Astrocyte (in vitro differentiated cells and primary cell): Measurements from ENCODE around the gene SNRNP25. TPM values are rescaled to one million over a fixed set of nuclear protein-coding genes. Genes with fewer than 3 reads are reported as not detected.
A peak's percentile ranks its signal among the peaks of the same experiment; 100 is the strongest.

Experiments
- DNase-seq: peaks from one replicate; pipeline ENCODE4 v3.0.0-alpha.2; 2010; ENCODE audit warnings: low read depth
- FAIRE-seq: peaks from 2 replicates; lab custom pipeline; 2011; peaks lifted over from hg19 to GRCh38; lab: Jason Lieb, UNC
- H2AFZ ChIP-seq: 2 replicates; pipeline ENCODE4 v1.6.0; 2012; ENCODE audit warnings: low read depth, low read length, inconsistent platforms
- H3K27ac ChIP-seq: 2 replicates; pipeline ENCODE4 v1.5.1; 2011; ENCODE audit warnings: low read depth, low read length, inconsistent platforms
- H3K27me3 ChIP-seq: 2 replicates; pipeline ENCODE4 v1.6.0; 2011; ENCODE audit warnings: low read length, inconsistent platforms; ENCODE audit not compliant: insufficient read depth
- H3K36me3 ChIP-seq: 2 replicates; pipeline ENCODE4 v1.5.1; 2011; ENCODE audit warnings: low read length, inconsistent platforms; ENCODE audit not compliant: insufficient read depth
- H3K4me1 ChIP-seq: 2 replicates; pipeline ENCODE4 v1.5.1; 2011; ENCODE audit warnings: low read length, inconsistent platforms; ENCODE audit not compliant: insufficient read depth
- H3K4me2 ChIP-seq: 2 replicates; pipeline ENCODE4 v1.6.0; 2012; ENCODE audit warnings: low read length, inconsistent platforms
- H3K4me3 ChIP-seq: 2 replicates; pipeline ENCODE4 v1.5.1; 2011; ENCODE audit warnings: low read depth, mild to moderate bottlenecking, low read length, inconsistent platforms; ENCODE audit not compliant: insufficient read depth
- H3K79me2 ChIP-seq: 2 replicates; pipeline ENCODE4 v1.6.0; 2012; ENCODE audit warnings: mild to moderate bottlenecking, low read length, inconsistent platforms; ENCODE audit not compliant: insufficient read depth
- H3K9ac ChIP-seq: 2 replicates; pipeline ENCODE4 v1.6.0; 2012; ENCODE audit warnings: mild to moderate bottlenecking, low read length, inconsistent platforms
- H3K9me3 ChIP-seq: 2 replicates; pipeline ENCODE4 v1.5.1; 2012; ENCODE audit warnings: low read depth, mild to moderate bottlenecking, low read length, inconsistent platforms; ENCODE audit not compliant: insufficient read depth
- H4K20me1 ChIP-seq: 2 replicates; pipeline ENCODE4 v1.6.0; 2012; ENCODE audit warnings: low read length, inconsistent platforms; ENCODE audit not compliant: insufficient read depth
- H3K27ac Mint-ChIP-seq: one replicate; pipeline ENCODE4 v1.8.0; 2021; ENCODE audit warnings: mild to moderate bottlenecking, mixed read lengths; ENCODE audit not compliant: unreplicated experiment
- H3K27me3 Mint-ChIP-seq: one replicate; pipeline ENCODE4 v1.8.0; 2021; ENCODE audit warnings: low read depth, mixed read lengths; ENCODE audit not compliant: unreplicated experiment
- H3K36me3 Mint-ChIP-seq: one replicate; pipeline ENCODE4 v1.8.0; 2021; ENCODE audit warnings: low read depth, mixed read lengths; ENCODE audit not compliant: unreplicated experiment
- H3K4me1 Mint-ChIP-seq: one replicate; pipeline ENCODE4 v1.8.0; 2021; ENCODE audit warnings: low read depth, mixed read lengths; ENCODE audit not compliant: unreplicated experiment
- H3K4me3 Mint-ChIP-seq: one replicate; pipeline ENCODE4 v1.8.0; 2021; ENCODE audit warnings: mild to moderate bottlenecking, moderate library complexity, mixed read lengths; ENCODE audit not compliant: unreplicated experiment
- H3K9me3 Mint-ChIP-seq: one replicate; pipeline ENCODE4 v1.8.0; 2021; ENCODE audit warnings: mild to moderate bottlenecking, mixed read lengths; ENCODE audit not compliant: unreplicated experiment
- CTCF ChIP-seq: IDR thresholded peaks from 2 replicates; pipeline ENCODE4 v1.5.1; 2011; ENCODE audit warnings: low read depth, mild to moderate bottlenecking, inconsistent platforms, low read length, moderate library complexity; ENCODE audit not compliant: insufficient read depth
- EZH2 ChIP-seq: IDR thresholded peaks from 2 replicates; pipeline ENCODE4 v1.6.1; 2012; ENCODE audit warnings: mild to moderate bottlenecking, low read length, inconsistent platforms; ENCODE audit not compliant: insufficient read depth
- total RNA-seq: library from RNA; stranded (reverse); gene quantifications from 2 replicates; pipeline ENCODE4 v1.2.1, GENCODE V29; 2021

SNRNP25 gene
- total RNA-seq, 1 donor from 2014 or later = 34.1 TPM

- Histone ChIP-seq H3K36me3 (peaks cover 7% of the 10 kb centered on the region), H3K4me2 (no peak overlapping the region), H3K4me3 (no peak overlapping the region), H3K9me3 (no peaks in the 10 kb centered on the region), H3K9ac (no peak overlapping the region), H4K20me1 (peaks cover 58% of the 10 kb centered on the region), H3K4me1 (peaks cover 26% of the 10 kb centered on the region), H3K79me2 (peaks cover 3% of the 10 kb centered on the region), H3K27ac (no peak overlapping the region), H2AFZ (no peak overlapping the region), H3K27me3 (no peaks in the 10 kb centered on the region)
- FAIRE-seq (no peak), DNase-seq (peak; percentile 59)
- H3K4me3 Mint-ChIP-seq = no peak overlapping the region
- no peaks in the 10 kb centered on the region for H3K27me3 Mint-ChIP-seq
- TF ChIP-seq CTCF (no peak), EZH2 (no peak)
- no peak overlapping the region for H3K27ac Mint-ChIP-seq
- peaks cover 7% of the 10 kb centered on the region for H3K4me1 Mint-ChIP-seq
- H3K36me3 Mint-ChIP-seq = peaks cover 10% of the 10 kb centered on the region
- H3K9me3 Mint-ChIP-seq = no peaks in the 10 kb centered on the region
Measured at GRCh38 chr16:102060-102855, 48.6 kb downstream of the SNRNP25 start.

GRCh38 chr16:104355-104754, 50.7 kb downstream of the SNRNP25 start:
- Histone ChIP-seq H3K4me3 (no peak overlapping the region), H2AFZ (no peak overlapping the region), H3K4me1 (peaks cover 14% of the 10 kb centered on the region), H4K20me1 (peaks cover 46% of the 10 kb centered on the region), H3K79me2 (peaks cover 3% of the 10 kb centered on the region), H3K9me3 (no peaks in the 10 kb centered on the region), H3K36me3 (peaks cover 7% of the 10 kb centered on the region), H3K4me2 (no peak overlapping the region), H3K27me3 (no peaks in the 10 kb centered on the region), H3K9ac (no peak overlapping the region), H3K27ac (no peak overlapping the region)
- H3K4me1 Mint-ChIP-seq = no peaks in the 10 kb centered on the region
- peaks cover 14% of the 10 kb centered on the region for H3K36me3 Mint-ChIP-seq
- FAIRE-seq = no peak
- H3K9me3 Mint-ChIP-seq = no peaks in the 10 kb centered on the region
- DNase-seq = no peak
- no peak overlapping the region for H3K27ac Mint-ChIP-seq
- no peaks in the 10 kb centered on the region for H3K27me3 Mint-ChIP-seq
- no peak for TF ChIP-seq EZH2
- no peak for TF ChIP-seq CTCF
- no peak overlapping the region for H3K4me3 Mint-ChIP-seq

GRCh38 chr16:104928-105327, 51.3 kb downstream of the SNRNP25 start:
- Histone ChIP-seq H4K20me1 (peaks cover 46% of the 10 kb centered on the region), H2AFZ (no peak overlapping the region), H3K27me3 (no peaks in the 10 kb centered on the region), H3K4me3 (no peak overlapping the region), H3K79me2 (peaks cover 3% of the 10 kb centered on the region), H3K4me1 (peaks cover 14% of the 10 kb centered on the region), H3K9me3 (no peaks in the 10 kb centered on the region), H3K27ac (no peak overlapping the region), H3K9ac (no peak overlapping the region), H3K4me2 (no peak overlapping the region), H3K36me3 (peaks cover 7% of the 10 kb centered on the region)
- H3K4me3 Mint-ChIP-seq = no peak overlapping the region
- no peak overlapping the region for H3K27ac Mint-ChIP-seq
- no peaks in the 10 kb centered on the region for H3K9me3 Mint-ChIP-seq
- TF ChIP-seq CTCF (no peak), EZH2 (no peak)
- no peaks in the 10 kb centered on the region for H3K4me1 Mint-ChIP-seq
- DNase-seq = no peak
- peaks cover 17% of the 10 kb centered on the region for H3K36me3 Mint-ChIP-seq
- FAIRE-seq = no peak
- no peaks in the 10 kb centered on the region for H3K27me3 Mint-ChIP-seq
